ENCODE results near the gene CPEB1.

CPEB1 gene

GRCh38 chr15:82647045-82647834, at the start of gene CPEB1:
TSS of gene CPEB1 (minus strand) at chr15:82647363. CDS start at chr15:82628459, 18,904 bp downstream.
- intact Hi-C loops (cut with DNase I), result loop anchor here (5.0 kb wide), 1 partner anchor 105 kb away; the partner anchor contains the start of gene RPS17
- DNase-seq, result peak; percentile 44 to 92 (median 79)

DNA sequence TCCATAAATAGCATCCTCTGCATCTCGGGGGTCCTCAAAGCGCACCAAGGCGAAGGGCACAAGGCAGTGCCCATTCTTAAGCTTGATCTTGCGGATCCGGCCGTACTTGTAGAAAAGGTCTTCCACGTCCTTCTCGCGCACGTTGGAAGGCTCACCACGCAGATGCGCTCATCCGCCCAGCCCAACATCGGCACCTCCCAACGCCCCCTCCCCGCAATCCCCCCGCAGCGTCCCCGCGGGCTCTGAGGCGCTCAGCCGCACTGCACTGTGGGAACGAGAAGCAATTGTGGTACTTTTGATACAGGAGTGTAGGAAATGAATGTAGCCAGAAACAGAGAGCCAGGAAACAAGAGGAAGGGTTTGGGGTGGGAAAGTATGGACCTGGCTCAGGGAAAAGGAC, 45.0 kb upstream of the CPEB1 start:
- intact Hi-C loops (cut with DNase I), result no loop called here
- DNase-seq, result no peak

DNA sequence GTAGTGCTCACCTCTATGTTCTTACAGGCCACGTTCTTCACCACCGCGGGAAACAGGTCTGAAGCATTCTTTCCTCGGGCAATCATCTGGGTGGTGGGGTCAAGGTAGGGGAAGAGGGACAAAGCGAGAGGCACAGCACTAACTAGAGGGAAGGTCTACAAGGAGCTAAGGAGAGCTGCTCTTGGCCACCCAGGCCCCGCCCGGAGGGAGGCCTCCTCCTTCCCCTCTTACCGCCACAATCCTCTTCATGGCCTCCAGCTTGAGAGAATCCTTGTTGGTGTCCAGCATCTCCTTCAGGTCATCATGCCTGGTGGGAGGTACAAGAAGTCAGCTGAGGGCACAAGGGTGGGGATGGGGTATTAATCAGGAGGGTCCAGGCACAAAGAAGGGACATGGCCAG, 42.0 kb upstream of the CPEB1 start:
- intact Hi-C loops (cut with DNase I), result no loop called here

GRCh38 chr15:82688691-82689090, 41.5 kb upstream of the CPEB1 start:
- intact Hi-C loops (cut with DNase I), result no loop called here
- peak in 1 of 42 donors; percentile 8 for DNase-seq

More for the DNA sequence above, 42.0 kb upstream of the CPEB1 start:
- peak in 1 of 42 donors; percentile 9 for DNase-seq

GRCh38 chr15:82681371-82681770, 34.2 kb upstream of the CPEB1 start:
- no peak for DNase-seq
- intact Hi-C loops (cut with DNase I), result no loop called here

GRCh38 chr15:82680200-82681102, 33.3 kb upstream of the CPEB1 start:
- intact Hi-C loops (cut with DNase I), result no loop called here
- peak in 14 of 42 donors; percentile 10 to 56 (median 30) for DNase-seq

DNA sequence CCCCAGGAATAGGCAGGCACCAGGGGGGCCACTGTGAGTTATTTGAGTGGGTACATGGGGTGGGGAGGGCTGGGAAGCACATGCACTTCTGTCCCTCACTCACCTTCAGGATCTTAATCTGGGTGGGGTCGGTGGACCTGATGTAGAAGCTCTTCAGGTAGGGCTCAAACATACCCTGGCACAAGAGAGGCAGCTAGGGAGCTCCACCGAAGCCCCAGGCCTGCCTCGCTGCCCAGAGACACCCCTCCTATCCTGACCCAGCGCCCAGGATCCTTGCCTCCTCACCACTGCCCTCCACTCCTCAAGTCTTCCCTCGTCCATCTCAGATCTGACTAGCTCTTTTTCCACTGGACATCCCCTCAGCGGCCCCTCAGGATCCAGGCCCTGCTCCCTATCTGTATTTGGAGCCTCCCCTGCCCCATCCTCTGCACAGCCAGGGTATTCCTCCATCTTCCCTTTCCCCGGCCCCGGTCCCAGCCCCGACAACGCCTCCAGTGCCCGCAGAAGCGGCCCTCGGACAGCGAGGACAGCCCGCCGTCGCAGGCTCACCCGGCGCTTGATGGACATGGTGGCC, 32.5 kb upstream of the CPEB1 start:
- no peak for DNase-seq
- intact Hi-C loops (cut with DNase I), result no loop called here

DNA sequence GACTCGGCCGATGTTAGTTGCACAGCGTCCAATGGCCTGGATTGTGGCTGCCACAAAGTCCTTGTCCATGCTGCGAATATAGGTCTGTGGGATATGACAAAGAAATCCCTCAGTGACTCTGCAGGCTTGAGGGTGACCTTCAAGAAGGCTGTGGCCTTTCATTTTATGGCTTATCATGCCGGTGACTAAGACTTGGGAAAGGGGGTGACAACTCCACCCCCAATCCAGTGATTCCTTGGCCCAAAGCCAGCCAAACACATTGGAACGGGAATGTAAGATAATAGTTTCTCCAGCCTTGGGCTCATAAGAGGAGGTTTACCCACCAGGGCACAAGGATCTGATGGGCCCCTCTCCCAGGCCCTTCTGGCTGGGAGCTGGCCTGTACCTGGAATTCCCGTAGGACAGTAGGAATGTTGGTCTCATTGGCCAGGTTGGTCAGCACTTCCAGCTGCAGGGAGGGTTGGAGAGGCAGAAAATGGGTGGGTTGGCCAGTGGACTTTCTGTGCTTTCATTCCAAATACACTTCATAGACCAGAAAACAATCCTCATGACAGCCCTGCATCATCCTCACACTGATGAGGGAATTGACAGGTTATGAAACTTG, 30.7 kb upstream of the CPEB1 start:
- intact Hi-C loops (cut with DNase I), result no loop called here
- DNase-seq, result no peak

DNA sequence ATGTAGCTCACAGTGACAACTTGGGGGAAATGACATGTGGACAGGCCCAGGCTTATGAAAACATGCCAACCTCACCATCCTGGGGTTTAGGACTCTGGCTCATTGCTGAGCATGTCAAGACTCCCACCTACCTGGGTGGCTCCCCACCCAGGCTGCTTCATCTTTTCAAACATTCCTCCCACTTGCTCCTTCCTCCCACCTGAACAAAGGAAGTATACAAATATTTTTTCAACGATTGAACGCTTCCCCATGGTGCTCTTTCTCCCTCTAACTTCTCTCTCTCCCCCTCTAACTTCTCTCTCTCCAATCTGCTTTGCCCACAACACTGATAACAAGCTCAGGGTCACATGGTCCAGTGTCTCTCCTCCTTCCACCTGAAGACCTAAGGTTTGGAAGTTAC, 27.7 kb upstream of the CPEB1 start:
- intact Hi-C loops (cut with DNase I), result no loop called here
- peak in 2 of 42 donors; percentile 14 to 16 for DNase-seq

DNA sequence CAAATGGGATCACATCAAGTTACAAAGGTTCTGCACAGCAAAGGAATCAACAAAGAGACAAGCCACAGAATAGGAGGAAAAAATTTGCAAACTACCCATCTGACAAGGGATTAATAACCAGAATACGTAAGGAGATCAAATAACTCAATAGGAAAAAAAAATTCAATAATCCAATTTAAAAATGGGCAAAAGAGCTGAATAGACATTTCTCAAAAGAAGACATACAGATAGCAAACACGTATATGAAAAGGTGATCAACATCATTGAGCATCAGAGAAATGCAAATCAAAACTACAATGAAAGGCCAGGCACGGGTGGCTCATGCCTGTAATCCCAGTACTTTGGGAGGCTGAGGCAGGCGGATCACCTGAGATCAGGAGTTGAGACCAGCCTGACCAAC, 23.5 kb upstream of the CPEB1 start:
- no peak for DNase-seq
- intact Hi-C loops (cut with DNase I), result no loop called here

GRCh38 chr15:82666606-82667005, 19.4 kb upstream of the CPEB1 start:
- DNase-seq, result peak in 1 of 42 donors; percentile 3
- intact Hi-C loops (cut with DNase I), result no loop called here

DNA sequence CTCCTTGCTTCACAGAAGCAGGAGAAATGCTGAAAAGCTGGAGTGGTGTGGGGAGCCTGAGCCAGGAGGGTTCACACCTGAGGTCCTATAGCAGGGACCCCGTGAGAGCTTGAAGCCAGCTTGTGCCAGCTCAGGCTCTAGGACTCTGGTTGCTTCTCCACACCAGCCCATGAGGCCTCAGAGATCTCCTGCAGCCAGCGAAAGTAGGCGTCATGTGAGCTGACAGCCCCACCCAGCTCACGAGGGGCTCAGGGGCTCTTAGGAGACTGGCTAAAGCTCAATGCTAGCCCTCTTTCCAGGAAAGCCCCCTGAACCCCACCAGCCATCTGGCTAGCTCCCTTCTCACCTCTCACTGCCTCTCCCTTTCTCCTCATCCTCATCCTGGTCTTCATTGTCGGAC, 16.9 kb upstream of the CPEB1 start:
- intact Hi-C loops (cut with DNase I), result no loop called here
- DNase-seq, result peak in 1 of 42 donors; percentile 15

DNA sequence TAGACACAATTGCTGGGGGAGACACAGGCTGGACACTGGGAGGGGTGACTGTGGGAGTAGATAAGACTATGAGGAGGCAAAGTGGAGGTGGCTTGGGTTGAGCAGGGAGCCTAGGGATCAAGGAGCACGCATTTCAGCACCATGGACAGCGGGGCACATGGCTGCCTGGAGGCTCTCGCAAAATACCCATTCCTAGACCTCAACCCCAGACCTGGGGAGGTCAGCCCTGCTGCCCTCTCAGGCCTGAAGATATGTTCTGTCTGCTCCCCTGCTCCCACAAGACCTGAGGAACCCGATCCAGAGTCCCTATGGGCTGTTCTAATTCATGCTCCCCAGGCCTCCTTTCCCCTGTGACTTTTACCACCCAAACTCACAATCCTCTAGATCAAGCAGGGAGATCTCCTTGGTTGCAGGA, 16.0 kb upstream of the CPEB1 start:
- intact Hi-C loops (cut with DNase I), result no loop called here
- peak in 7 of 42 donors; percentile 16 to 68 (median 50) for DNase-seq

DNA sequence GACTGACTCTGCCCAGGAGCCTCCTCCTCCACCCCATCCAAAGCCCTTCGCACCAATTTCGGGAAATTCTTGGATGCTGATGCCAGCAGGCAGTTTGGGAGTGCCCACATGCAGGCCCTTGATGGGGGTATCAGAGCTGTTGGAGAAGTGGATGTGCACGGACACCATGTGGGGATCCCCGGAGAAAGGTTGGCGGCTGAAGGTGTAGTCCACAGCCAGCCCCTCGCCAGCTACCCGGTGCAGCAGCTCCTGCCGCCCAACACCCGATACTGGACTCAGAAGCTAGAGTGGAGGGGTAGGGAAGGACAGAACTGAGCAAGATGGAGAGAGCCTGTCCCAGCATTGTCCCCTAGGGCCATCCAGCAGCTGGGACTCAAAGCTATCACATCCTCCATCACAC, 15.5 kb upstream of the CPEB1 start:
- no peak for DNase-seq
- intact Hi-C loops (cut with DNase I), result no loop called here

DNA sequence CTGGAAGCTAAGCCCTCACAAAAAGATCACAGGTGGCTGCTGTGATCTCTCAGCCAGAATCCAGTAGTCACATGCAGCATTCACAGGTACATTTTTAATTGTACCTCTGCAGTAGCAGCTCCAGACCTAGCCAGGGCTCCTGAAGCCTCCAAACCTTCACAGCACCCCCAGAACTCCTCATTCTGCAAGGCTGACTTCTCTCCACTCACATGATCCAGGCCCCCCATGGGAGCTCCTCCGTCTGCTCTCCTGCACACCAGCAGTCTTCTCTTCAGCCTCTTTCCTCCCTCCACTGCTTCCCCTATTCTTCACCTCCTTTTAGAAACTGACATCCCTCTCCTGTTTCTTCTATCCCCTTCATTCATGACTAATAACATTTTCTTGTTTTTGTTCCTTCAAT, 13.2 kb upstream of the CPEB1 start:
- intact Hi-C loops (cut with DNase I), result no loop called here
- DNase-seq, result no peak

DNA sequence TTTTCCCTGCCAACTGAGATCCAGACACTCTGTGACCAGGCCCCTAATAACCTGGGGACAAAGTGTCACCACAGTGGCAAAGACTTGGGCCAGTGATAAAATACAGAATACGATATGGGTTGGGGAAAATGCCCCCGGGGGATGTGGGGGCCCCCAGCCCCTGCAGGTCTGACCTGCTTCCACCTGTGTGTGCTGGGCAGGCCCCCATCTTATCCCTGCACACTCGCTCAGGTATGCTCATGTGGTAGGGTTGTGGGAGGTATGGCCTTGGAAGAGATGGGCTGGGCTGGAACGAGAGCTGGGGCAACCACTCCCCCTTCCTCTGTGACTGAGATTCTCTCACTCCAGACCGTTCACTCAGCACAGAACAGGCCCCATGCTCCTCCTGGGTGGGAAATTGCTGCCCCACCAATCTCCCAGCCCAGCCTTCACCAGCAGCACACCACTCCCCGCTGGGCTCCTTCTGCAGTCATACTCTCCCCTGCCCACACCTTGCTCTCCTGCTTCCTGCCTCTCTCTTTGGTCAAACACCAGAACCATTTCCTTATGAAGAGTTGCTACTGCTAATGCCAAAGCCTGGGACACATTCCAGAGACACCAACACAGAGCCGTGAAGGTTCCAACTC, 9.6 kb upstream of the CPEB1 start:
- intact Hi-C loops (cut with DNase I), result loop anchor here (10.0 kb wide), 1 partner anchor 98 kb away; no protein-coding TSS in a partner anchor
- DNase-seq, result peak in 1 of 42 donors; percentile 3

GRCh38 chr15:82655606-82656005, 8.4 kb upstream of the CPEB1 start:
- intact Hi-C loops (cut with DNase I), result loop anchor here (10.0 kb wide), 1 partner anchor 99 kb away; no protein-coding TSS in a partner anchor
- DNase-seq, result peak in 1 of 42 donors; percentile 17

GRCh38 chr15:82653483-82654168, 6.5 kb upstream of the CPEB1 start:
- intact Hi-C loops (cut with DNase I), result loop anchor here (10.0 kb wide), 1 partner anchor 101 kb away; no protein-coding TSS in a partner anchor
- peak in 7 of 42 donors; percentile 32 to 63 (median 40) for DNase-seq
